HG02884 (cell line): ENCODE results near the gene C19orf12.

Source experiments
- ATAC-seq: cut with Tn5 transposase; IDR thresholded peaks from one replicate; pipeline ENCODE4 v1.9.1; 2021; ENCODE audit warnings: mild to moderate bottlenecking, moderate library complexity; ENCODE audit not compliant: unreplicated experiment

Gene C19orf12

DNA sequence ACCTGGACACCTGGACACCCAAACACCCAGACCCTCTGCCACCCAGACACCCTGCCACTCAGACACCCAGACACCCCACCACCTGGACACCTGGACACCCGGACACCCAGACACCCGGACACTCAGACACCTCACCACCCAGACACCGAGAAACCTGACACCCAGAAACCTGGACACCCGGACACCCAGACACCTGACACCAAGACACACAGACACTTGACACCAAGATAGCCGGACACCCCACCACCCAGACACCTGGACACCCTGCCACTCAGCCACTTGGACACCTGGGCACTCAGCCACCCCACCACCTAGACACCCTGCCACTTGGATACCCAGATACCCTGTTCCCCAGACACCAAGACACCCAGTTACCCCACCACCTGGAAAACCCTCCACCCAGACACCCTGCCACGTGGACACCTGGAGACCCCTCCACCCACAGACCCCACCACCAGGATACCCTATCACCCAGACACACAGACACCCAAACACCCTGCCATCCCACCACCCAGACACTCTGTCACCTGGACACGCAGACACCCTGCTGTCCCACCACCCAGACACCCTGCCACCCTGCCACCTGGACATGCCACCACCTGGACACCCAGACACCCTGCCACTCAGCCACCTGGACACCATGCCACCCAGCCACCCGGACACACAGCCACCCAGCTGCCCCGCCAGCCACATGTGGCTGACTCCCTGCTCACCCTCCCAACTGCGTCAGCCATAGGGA, 17.4 kb downstream of the C19orf12 start:
- ATAC-seq: no peak

GRCh38 chr19:29696565-29696846, 18.6 kb downstream of the C19orf12 start:
- ATAC-seq: no peak

DNA sequence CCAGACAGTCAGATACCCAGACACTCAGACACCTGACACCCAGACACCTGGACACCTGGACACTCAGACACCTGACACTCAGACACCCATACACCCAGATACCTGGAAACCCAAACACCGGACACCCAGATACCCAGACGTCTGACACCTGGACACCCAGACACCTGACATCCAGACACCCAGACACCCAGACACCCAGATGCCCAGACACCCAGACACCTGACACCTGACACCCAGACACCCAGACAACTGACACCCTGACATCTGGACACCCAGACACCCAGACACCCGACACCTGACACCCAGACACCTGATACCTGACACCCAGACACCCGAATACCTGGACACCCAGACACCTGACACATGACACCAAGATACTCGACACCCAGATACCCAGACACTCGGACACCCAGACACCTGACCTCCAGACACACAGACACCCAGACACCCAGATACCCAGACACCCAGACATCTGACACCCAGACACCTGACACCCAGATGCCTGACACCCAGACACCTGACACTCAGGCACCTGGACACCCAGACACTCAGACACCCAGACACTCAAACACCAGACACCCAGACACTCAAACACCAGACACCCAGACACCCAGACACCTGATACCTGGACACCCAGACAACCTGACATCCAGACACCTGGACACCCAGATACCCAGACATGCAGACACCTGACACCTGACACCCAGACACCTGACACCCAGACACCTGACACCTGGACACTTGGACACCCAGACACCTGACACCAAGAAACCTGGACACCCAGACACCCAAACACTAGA, 19.1 kb downstream of the C19orf12 start:
- no peak for ATAC-seq

DNA sequence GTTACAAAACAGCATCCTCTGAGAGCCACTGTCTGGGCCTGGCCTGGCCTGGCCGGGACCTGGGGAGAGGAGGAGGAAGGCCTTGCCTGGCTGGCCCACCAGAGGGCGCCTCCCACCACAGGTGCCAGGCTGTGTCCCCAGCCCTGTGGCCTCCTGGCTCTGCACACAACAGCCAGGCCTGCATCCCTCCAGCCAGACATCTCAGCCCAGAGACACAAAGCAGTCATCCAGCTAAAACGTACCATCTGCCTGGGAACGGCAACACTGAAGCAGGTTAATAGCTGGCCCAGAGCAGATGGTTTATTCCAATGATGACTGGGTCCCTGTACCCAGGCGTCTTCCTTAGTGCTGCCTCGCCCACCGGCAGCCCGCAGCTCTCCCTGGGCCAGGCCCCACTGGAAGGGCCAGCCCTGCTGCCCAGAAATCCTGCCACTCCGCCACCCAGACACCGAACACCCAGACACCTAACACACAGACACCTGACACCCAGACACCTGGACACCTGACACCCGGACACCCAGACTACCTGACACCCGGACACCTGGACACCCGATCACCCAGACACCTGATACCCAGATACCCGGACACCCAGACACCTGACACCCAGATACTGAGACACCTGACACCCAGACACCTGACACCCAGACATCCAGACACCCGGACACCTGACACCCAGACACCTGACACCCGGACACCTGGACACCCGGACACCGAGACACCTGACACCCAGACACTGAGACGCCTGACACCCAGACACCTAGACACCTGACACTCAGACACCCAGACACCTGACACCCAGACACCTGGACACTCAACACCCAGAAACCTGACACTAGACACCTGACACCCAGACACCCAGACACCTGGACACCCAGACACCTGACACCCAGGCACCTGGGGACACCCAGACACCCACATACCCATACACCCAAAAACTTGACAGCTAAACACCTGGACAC, 20.1 kb downstream of the C19orf12 start:
- peak; percentile 87 for ATAC-seq

GRCh38 chr19:29694161-29694560, 20.9 kb downstream of the C19orf12 start:
- no peak for ATAC-seq

DNA sequence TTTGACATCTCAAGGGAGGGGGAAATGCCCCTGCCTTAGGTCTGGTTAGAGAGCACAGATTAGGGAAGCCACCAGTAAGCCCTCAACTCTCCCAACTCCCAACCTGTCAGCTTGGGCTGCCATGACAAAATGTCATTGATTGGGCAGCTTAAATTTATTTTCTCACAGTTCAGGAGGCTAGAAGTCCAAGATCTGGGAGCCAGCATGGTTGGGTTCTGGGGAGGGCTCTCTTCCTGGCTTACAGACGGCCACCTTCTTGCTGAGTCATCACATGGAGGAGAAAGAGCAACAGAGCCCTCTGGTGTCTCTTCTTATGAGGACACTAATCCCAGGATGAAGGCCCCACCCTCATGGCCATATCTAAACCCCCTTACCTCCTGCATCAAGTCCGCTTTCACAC, 24.2 kb downstream of the C19orf12 start:
- no peak for ATAC-seq

DNA sequence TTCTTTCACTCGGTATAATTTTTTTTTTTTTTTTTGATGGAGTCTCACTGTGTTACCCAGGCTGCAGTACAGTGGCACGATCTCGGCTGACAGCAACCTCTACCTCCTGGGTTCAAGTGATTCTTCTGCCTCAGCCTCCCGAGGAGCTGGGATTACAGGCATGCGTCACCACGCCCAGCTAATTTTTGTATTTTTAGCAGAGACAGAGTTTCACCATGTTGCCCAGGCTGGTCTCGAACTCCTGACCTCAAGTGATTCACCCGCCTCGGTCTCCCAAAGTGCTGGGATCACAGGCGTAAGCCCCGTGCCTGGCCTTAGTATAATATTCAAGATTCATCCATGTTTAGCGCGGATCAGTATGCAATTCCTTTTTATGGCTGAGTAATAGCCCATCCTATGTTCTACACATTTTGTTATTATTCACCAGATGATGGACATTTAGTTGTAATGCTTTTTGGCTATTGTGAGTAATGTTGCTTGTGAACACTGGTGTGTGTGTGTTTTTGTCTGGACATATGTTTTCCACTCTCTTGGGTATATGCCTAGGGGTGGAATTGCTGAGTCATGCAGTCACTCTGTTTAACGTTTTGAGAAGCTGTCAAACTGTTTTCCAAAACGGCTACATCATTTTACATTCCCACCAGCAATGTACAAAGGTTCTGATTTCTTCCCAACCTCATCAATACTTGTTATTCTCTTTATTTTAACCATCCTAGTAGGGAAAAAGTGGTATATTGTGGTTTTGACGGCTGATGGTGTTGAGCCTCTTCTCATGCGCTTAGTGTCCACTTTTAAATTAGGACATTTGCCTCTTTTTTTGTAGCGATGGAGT, 26.9 kb downstream of the C19orf12 start:
- ATAC-seq: no peak

- ATAC-seq: no peak
Observed at GRCh38 chr19:29687244-29687896, 27.7 kb downstream of the C19orf12 start.

- no peak for ATAC-seq
Observed at GRCh38 chr19:29686285-29686805, 28.7 kb downstream of the C19orf12 start.

DNA sequence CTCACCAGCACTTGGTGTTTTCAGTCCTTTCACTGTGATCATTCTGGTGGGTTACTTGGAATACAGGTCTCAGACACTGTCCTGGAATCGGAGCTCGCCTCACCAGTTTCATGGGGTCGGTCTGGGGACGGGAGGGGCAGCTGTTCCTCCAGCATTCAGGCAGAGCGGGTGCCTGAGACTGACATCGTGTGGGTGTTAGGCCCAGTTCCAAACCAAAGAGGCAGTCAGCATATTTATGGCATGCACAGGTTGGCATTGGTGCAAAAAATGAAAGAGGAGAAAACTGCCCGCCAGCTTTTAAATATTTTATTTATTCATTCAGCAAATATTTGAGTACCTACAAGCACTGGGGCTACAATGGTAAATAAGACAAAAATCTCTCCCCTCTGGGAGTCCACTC, 29.7 kb downstream of the C19orf12 start:
- no peak for ATAC-seq

DNA sequence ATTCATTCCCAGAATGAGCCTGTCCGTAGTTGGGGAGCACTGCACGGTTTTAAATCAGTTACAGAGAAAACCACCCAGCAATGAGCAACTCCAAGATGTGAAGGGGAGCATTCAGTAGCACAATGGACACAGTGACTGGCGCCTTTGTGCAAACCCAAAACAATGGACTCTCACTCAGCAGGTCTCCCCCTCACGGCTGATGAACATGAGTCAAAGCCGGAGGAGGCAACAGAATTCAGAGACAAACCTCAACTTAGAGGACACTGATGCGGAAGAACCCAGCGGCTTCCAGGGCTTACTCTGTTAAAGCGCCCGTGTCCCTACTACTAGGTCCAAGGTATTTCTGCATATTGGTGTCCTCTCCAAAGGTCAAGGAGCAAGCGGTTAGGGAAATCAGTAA, 32.1 kb downstream of the C19orf12 start:
- no peak for ATAC-seq

DNA sequence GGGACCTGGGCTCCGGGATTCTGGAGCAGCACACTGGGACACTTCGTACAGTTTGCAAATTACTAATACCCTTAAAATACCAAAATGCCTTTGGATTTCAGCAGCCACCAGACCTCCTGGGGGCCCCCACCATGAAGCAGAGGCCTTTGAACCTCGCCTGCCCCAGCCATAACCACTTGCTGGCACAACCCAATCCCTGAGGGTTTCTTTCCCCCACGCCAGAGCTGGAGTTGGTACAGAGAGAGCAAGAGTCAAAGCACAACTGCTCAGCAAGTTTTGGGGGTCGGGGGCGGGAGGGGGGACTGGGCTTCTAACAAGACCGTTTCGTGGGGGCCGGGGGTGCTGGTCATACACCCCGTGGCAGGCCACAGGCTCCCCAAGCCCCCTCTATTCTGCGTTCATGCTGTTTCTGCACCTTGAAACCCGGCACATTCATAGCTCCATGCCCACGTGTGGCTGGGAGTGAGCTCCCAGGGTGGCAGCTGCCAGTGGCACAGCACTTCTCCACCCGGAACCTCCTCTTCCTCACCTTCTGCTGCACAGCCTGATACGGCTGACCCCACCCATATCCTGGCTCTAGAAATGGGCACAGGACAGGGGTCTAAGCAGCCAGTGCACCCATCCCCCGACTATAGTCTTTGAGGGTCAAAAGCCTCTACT, 32.7 kb downstream of the C19orf12 start:
- no peak for ATAC-seq

- no peak for ATAC-seq
Observed at GRCh38 chr19:29681422-29682235, 33.4 kb downstream of the C19orf12 start.

- no peak for ATAC-seq
Observed at GRCh38 chr19:29680937-29681336, 34.1 kb downstream of the C19orf12 start.

- no peak for ATAC-seq
Observed at GRCh38 chr19:29680447-29680846, 34.6 kb downstream of the C19orf12 start.

DNA sequence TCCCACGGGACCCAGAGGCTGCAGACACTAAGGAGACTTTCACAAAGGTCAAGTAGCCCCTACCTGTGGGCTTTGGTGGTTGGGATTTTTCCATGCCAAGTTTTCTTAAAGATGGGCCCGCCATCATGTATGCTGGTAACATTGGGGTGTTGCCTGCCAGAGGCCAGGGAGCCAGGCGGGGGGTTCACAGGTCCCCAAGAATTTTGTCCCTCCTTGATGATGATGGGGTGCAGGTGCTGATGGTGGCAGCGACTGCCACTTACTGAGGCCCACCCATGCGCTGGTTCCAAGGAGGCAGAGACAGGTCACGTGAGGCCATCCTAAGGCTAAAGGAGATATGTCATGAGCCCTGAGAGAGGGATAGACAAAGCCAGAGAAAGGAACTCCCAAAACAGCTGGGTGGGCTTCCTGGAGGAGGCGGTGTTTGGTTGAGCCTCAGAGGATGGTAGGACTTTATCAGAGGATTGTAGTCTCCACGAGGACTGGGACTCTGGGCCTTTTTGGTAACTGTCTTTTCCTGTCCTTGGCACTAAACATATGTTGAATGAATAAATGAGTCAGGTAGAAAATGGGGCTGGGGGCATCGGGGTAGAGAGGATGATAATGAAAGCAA, 35.4 kb downstream of the C19orf12 start:
- no peak for ATAC-seq

- ATAC-seq: no peak
Observed at GRCh38 chr19:29678484-29679106, 36.5 kb downstream of the C19orf12 start.
